Measurements from ENCODE around the gene EFL1. TPM values are rescaled to one million over a fixed set of nuclear protein-coding genes. Genes with fewer than 3 reads are reported as not detected.
A peak's percentile ranks its signal among the peaks of the same experiment; 100 is the strongest.

Gene EFL1
- total RNA-seq, 1 experiment from 2014 or later, result 25.6 TPM

DNA sequence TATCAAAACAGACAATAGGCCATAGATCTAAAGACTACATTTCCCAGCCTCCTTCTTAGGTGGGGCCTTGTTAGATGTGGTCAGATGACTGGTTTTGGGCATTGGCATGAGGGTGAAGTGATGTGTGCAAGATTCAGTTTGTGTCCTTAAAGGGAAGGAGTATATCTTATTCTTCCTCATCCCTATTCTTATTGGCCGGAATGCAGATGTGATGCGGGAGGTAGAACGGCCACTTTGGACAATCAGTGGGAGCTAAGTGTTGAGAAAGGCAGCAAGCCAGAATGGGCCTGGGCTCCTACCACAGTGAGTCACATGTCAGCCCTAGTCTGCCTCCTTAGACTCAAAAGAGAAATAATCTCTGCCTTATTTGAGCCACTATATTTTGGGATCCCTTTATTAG is 126.9 kb downstream of the EFL1 start:
- H3K27me3 ChIP-seq, result no peaks in the 10 kb centered on the region
- H3K27ac ChIP-seq, result peak overlapping the region; percentile 91
- no peak for DNase-seq
- peaks cover 54% of the 10 kb centered on the region for H3K4me1 ChIP-seq
- H3K36me3 ChIP-seq, result peaks cover 8% of the 10 kb centered on the region
- H3K4me3 ChIP-seq, result no peak overlapping the region
- H3K9me3 ChIP-seq (replicated peaks), result no peaks in the 10 kb centered on the region

DNA sequence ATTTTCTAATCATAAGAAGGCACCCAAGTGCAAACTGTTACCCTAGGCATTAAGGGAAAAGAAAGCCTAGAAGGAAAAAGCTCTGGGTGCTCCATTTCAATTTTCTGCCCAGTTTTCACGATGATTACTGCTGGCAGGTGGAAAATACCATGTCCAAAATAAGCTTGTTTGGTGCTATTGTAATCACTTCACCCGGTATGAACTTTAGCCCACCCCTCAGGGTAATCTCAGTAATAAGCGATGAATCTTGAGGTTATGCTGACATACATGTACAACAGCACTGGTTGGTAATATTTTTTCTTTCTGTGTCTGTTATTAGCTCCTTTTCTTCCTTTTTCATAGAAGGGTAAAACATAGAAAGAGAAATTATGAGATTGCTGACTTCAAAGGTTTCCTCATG is 128.1 kb downstream of the EFL1 start:
- peak overlapping the region; percentile 91 for H3K27ac ChIP-seq
- no peaks in the 10 kb centered on the region for H3K27me3 ChIP-seq
- peak; percentile 75 to 93 for DNase-seq
- H3K9me3 ChIP-seq (replicated peaks), result no peaks in the 10 kb centered on the region
- peaks cover 8% of the 10 kb centered on the region for H3K36me3 ChIP-seq
- H3K4me3 ChIP-seq, result no peak overlapping the region
- peaks cover 54% of the 10 kb centered on the region for H3K4me1 ChIP-seq

DNA sequence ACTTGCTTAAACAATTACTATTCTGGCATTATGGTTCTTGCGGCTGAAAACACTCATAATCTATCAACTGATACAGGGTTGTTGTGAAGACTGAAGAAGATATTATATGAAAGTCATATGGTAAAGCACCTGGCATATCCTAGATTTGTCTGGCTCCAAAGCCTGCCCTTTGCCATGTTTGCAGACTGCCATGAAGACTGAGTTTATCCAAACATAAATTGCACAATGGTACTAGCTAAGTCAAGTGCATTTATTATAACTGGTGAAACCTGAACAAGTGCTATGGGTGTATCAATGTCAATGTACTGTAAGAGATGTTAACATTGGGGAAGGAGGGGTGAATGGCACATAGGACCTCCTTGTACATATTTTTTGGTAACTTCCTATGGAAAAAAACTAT is 129.3 kb downstream of the EFL1 start:
- peak overlapping the region; percentile 91 for H3K27ac ChIP-seq
- peaks cover 57% of the 10 kb centered on the region for H3K4me1 ChIP-seq
- H3K9me3 ChIP-seq (replicated peaks), result no peaks in the 10 kb centered on the region
- peaks cover 8% of the 10 kb centered on the region for H3K36me3 ChIP-seq
- DNase-seq, result no peak
- H3K4me3 ChIP-seq, result no peak overlapping the region
- no peaks in the 10 kb centered on the region for H3K27me3 ChIP-seq

DNA sequence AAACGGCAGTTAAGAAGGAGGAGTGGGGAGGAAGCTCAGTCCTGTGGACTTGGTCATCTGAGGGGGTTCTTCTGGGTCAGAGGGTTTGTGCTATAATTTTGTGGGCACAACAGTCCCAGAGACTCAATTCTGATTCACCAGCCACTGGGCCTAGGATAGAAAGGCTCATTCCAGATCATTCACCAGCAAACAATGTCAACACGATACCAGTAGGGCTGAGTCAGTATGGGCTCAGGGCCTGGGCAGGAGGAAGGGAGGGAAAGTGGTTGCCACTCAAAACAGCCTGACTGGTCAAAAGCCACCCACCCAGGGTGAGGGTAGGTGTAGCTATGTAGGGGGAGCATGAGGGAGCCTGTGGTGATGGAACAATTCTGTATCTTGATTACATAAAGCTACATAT is 129.8 kb downstream of the EFL1 start:
- no peak overlapping the region for H3K4me3 ChIP-seq
- H3K36me3 ChIP-seq, result peaks cover 8% of the 10 kb centered on the region
- peaks cover 62% of the 10 kb centered on the region for H3K4me1 ChIP-seq
- H3K27me3 ChIP-seq, result no peaks in the 10 kb centered on the region
- H3K9me3 ChIP-seq (replicated peaks), result no peaks in the 10 kb centered on the region
- DNase-seq, result no peak
- peak overlapping the region; percentile 91 for H3K27ac ChIP-seq

DNA sequence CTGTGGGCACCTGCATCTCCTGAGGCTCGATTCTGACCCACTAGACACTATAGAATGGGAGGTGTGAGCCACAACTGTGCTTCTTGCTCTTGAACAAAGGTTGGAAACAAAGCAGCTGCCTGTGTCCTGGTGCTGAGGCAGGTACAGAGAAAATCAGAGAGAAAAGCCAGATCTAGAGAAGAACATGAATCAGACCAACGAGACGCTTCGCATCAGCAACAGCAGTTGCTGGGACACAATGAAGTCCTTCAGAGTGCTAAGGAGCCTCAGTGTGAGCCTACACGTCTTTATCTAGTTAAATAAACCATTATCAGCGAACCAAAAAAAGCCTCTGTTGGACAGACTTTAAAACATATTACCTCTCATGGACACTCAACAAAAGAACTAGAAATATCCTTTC is 130.4 kb downstream of the EFL1 start:
- Histone ChIP-seq H3K27me3 (no peaks in the 10 kb centered on the region), H3K36me3 (peaks cover 8% of the 10 kb centered on the region), H3K9me3 (replicated peaks) (no peaks in the 10 kb centered on the region), H3K4me3 (no peak overlapping the region), H3K27ac (no peak overlapping the region), H3K4me1 (peaks cover 64% of the 10 kb centered on the region)
- no peak for DNase-seq

DNA sequence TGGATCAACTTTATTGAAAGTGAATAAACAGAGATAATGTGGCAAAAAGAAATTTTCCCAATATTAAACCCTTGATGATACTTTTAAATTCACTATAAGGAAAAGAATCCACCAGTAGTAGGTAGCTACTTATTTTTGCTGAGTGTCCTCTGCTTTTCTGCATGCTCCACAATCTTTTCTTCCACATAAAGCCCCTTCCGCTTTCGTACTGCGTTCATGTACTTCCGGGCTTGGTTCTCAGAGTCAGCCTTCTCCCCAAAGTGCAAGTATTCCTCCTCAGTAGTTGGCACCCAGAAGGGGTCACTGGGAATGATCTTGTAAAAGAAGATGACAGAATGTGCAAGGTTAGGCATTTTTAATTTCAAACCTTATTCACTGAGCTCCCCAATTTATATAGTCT is 132.3 kb downstream of the EFL1 start:
- Histone ChIP-seq H3K4me3 (no peak overlapping the region), H3K27ac (peak overlapping the region; percentile 77), H3K36me3 (no peaks in the 10 kb centered on the region), H3K4me1 (peaks cover 58% of the 10 kb centered on the region), H3K9me3 (replicated peaks) (no peaks in the 10 kb centered on the region), H3K27me3 (no peaks in the 10 kb centered on the region)
- peak in 1 of 2 experiments; percentile 46 for DNase-seq

DNA sequence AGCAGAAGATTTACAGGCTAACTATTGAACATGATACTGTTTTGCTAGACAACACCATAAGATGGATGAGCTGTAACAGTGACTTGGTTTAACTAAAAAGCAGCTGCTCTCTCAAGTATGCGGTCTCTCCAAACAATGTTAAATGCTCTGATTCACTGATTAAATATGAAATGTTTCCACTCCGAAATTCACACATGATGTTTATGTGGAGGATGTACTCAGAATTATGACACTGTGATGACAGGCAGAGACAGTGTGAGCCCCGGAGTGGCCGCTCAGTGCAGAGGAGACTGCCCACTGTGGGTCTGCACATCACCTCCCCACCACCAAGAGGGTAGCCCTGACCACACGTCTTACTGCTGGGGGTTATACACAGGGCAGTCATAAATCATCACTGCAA is 132.8 kb downstream of the EFL1 start:
- no peak overlapping the region for H3K4me3 ChIP-seq
- H3K36me3 ChIP-seq, result no peaks in the 10 kb centered on the region
- no peaks in the 10 kb centered on the region for H3K27me3 ChIP-seq
- H3K9me3 ChIP-seq (replicated peaks), result no peaks in the 10 kb centered on the region
- H3K27ac ChIP-seq, result peak overlapping the region; percentile 77
- peaks cover 53% of the 10 kb centered on the region for H3K4me1 ChIP-seq
- peak; percentile 86 to 87 for DNase-seq

DNA sequence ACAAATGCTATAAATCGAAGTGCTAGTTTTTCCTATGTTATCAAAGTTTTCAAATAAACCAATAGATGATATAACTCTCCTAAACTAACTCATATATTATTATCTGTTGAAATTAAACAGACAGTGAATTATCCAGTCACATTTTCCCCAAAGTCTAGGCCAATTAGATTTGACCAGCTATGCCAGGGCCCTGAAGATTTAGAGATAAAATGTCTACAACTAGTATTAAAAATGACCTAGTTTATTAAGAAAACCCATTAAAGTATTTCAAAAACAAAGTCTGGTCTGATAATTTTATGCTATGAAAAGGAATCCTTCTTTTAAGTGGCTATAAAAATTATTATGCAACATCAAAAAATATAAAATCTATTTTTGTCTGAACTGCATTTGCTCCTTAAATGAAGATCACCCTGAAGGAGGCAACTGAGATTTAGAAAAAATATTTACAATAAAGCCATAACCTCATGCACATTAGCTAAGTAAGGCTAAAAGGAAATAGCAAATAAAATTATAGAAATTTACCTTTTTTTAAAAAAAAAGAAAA is 133.3 kb downstream of the EFL1 start:
- no peak for DNase-seq
- H3K36me3 ChIP-seq, result no peaks in the 10 kb centered on the region
- no peaks in the 10 kb centered on the region for H3K9me3 ChIP-seq (replicated peaks)
- H3K4me1 ChIP-seq, result peaks cover 48% of the 10 kb centered on the region
- no peak overlapping the region for H3K4me3 ChIP-seq
- H3K27me3 ChIP-seq, result no peaks in the 10 kb centered on the region
- peak overlapping the region; percentile 77 for H3K27ac ChIP-seq

DNA sequence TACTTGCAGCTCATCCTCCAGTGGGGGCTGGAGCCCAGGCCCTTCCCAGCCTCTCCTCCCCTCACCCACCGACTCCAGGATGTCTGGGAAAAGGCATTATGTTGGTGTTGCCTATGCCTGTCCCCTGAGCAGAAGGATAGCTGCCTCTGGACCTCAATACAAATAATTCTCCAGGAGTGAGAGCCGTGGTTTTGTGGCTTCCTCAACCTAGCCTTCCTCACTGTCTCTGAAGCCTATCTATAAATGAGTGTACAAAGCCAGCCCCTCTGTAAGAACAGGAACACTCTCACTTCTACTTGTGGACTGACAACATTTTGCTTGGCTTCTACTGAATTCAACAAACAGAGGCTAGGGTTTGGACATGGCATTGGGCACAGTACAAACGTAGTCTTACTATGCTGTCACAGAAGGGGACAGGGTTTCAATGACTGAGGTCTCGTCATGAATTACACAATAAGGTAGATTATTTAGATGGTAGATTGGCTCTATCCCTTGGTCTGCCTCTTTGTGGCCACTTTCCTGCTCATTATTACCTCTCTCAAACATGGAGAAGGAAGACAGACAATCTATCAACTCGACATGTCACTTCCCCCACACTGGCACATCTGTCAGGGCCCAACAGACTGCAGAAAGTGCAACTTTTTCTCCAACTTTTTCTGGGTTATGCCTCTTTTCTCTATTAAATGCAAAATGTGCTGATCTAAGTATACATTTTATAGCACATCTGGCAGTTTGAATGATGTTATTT is 134.0 kb downstream of the EFL1 start:
- Histone ChIP-seq H3K27me3 (no peaks in the 10 kb centered on the region), H3K4me1 (peaks cover 42% of the 10 kb centered on the region), H3K4me3 (no peak overlapping the region), H3K36me3 (0 out of 2 replicates have a peak, but pooled peaks cover 2% of the 10 kb centered on the region), H3K27ac (peak overlapping the region; percentile 77), H3K9me3 (replicated peaks) (no peaks in the 10 kb centered on the region)
- peak; percentile 45 to 61 for DNase-seq

DNA sequence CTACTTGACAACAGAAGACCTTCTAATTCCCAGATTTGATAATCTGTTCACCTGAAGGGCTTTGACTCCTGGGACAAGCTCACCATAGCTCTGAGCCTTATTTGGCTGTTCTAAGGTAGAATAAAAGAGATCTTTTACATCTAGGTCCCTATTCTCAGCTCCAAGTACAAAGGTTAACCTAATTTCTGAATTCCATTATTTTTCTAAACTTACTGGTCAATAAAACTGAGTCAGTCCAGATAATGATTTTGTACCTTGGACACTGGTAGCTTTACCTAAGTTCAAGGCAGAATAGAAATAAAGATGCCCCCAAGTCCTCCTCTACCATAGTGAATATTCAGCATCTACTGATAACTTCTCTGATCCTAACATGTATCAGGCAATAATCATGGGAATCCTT is 135.0 kb downstream of the EFL1 start:
- Histone ChIP-seq H3K4me1 (peaks cover 43% of the 10 kb centered on the region), H3K36me3 (0 out of 2 replicates have a peak, but pooled peaks cover 3% of the 10 kb centered on the region), H3K27ac (no peak overlapping the region), H3K27me3 (no peaks in the 10 kb centered on the region), H3K4me3 (no peak overlapping the region), H3K9me3 (replicated peaks) (no peaks in the 10 kb centered on the region)
- DNase-seq, result no peak

DNA sequence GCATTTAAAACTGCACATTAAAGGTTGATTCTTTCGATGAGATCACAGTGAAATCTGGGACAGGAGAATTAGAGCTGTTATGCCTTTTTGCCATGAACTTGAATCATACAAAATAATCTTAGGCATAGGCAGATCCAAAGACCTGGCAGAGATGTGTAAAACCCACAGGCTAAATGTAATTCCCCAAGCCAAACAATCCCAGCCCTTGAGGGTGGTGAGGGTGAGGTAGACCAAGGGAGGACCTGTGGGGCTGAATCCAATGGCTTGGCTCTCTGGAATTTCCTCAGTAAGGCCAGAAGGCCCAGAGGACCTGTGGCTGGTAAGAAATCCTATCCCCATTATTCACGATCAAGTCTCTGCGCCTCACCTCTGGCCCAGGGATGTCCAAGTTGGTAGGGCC is 136.2 kb downstream of the EFL1 start:
- DNase-seq, result no peak
- Histone ChIP-seq H3K27me3 (no peaks in the 10 kb centered on the region), H3K4me3 (no peak overlapping the region), H3K27ac (no peak overlapping the region), H3K36me3 (0 out of 2 replicates have a peak, but pooled peaks cover 3% of the 10 kb centered on the region), H3K9me3 (replicated peaks) (no peaks in the 10 kb centered on the region), H3K4me1 (peaks cover 47% of the 10 kb centered on the region)

DNA sequence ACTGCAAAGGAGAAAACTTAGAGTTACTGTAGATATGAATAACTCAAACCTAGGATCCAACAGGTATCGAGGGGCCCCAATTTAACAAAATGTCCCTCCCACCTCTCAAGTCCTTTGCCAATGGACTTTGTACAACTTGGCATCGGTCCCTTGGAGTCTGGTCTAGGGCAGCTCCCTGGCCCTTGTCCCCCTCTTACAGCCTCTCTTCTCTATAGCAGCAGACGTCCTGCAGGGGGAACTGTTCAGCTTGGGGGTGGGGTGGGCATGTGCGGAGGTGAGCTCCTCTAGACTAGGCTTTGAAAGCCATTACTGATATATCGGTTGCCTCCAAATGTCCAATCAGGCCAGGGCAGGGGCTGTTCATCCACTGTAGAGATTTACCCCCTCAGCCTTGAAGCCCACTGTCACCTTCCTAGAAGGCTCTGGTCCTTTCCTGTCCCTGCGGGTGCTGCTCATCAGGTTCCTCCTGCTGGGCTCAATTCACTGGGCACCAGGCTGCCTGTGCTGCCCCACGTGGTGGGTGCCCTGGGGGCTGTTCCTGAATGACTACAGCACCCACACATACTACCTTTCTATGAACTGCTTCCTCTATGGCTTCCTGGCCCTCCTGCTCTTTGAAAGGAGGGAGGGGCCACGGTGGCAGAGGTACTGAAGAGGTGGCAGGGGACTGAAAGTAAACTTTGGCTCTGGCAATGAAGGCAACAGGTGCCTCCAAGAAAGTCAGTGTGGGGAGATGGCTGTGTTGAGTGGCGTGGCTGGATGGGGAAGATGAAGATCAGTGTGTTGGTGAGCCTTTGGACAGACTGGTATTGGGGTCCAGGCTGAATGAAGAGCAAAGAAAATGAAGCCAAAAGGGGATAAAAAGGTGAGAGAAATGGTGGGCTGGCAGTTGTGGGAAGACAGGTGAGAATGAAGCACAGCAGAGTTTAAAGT is 137.9 kb downstream of the EFL1 start:
- Histone ChIP-seq H3K36me3 (0 out of 2 replicates have a peak, but pooled peaks cover 3% of the 10 kb centered on the region), H3K4me3 (no peak overlapping the region), H3K27ac (no peak overlapping the region), H3K9me3 (replicated peaks) (no peaks in the 10 kb centered on the region), H3K4me1 (peaks cover 35% of the 10 kb centered on the region), H3K27me3 (no peaks in the 10 kb centered on the region)
- DNase-seq, result no peak

DNA sequence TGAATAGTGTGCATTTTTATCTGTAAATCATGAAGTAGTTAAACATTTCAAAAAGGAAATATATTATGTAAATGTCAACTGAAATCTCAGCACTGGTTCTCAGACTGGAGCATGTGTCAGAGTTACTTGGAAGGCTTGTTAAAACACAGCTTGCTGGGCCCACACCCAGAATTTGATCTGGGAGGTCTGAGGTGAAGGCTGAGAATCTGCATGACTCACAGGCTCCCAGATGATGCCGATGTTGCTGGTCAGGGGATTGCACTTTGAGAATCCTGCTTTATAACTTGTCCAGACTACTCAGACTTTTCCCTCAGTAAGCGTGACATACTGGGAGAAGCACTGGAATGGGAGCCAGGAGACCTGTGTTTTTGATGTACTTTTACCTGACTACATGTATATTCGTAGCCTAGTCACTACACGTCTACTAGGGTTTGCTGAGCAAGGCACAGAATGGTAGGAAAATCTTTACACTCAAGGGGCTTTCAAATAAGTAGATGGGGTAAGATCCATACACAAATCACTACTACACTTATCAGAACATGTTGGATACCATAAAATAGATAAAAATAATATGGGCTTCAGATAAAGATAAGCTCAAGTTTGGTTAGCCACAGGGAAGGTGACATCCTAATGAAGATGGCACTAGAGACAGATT is 139.7 kb downstream of the EFL1 start:
- peak overlapping the region; percentile 22; the same call in 1 of the 2 replicates for H3K27ac ChIP-seq
- DNase-seq, result peak; percentile 76 to 80
- H3K4me1 ChIP-seq, result peaks cover 18% of the 10 kb centered on the region

DNA sequence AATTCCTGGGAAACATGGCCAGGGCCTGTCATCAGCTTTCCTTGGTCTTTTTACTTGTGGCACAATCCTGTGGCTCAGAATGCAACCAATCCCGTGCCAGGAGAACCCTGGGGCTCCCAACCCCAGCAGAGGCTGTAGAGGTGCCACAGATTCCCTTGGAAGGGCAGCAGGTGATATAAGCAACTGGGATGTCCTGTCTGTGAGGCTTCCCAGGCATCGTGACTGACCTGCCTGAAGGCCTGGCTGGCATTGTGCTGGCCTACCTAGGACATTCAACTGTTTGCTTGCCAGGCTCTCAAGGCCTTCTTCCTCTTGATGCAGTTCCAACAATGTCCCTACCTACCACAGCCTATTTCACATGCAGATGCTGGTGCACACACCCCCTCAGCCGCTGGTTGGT is 144.5 kb downstream of the EFL1 start:
- Histone ChIP-seq H3K27me3 (no peaks in the 10 kb centered on the region), H3K27ac (no peak overlapping the region), H3K9me3 (replicated peaks) (no peaks in the 10 kb centered on the region), H3K36me3 (no peaks in the 10 kb centered on the region), H3K4me1 (peaks cover 9% of the 10 kb centered on the region), H3K4me3 (no peak overlapping the region)
- no peak for DNase-seq

More for the DNA sequence above, 139.7 kb downstream of the EFL1 start:
- Histone ChIP-seq H3K4me3 (no peak overlapping the region), H3K27me3 (no peaks in the 10 kb centered on the region), H3K36me3 (0 out of 2 replicates have a peak, but pooled peaks cover 3% of the 10 kb centered on the region), H3K9me3 (replicated peaks) (no peaks in the 10 kb centered on the region)
